GM23338 (cell line): ENCODE results near the gene AP4S1.
"Not testable (repeated sequence)": the region's sequence is repeated elsewhere in the genome, so short reads cannot be mapped to it uniquely, and the experiment has no call there.

Experiments
- CREB1 ChIP-seq: fragments of 250-450 bp; sonication (Bioruptor Pico); IDR thresholded peaks from 2 replicates; pipeline ENCODE4 v1.5.0; 2020; ENCODE audit warnings: low read depth, mild to moderate bottlenecking, moderate library complexity
- EZH2 ChIP-seq: fragments of 200-600 bp; sonication (generic); IDR thresholded peaks from one replicate; pipeline ENCODE4 v1.8.0; 2017; ENCODE audit warnings: antibody characterized with exemption, mild to moderate bottlenecking, low read depth; ENCODE audit not compliant: unreplicated experiment
- EZH2phosphoT487 ChIP-seq: fragments of 200-600 bp; sonication (generic); IDR thresholded peaks from one replicate; pipeline ENCODE4 v1.8.1; 2018; ENCODE audit warnings: antibody characterized with exemption; ENCODE audit not compliant: unreplicated experiment
- JUNB ChIP-seq: IDR thresholded peaks from one replicate; pipeline ENCODE4 v1.6.1; 2016; ENCODE audit warnings: antibody characterized with exemption; ENCODE audit not compliant: unreplicated experiment
- POLR2AphosphoS5 ChIP-seq: IDR thresholded peaks from 2 replicates; pipeline ENCODE4 v1.6.1; 2016; ENCODE audit warnings: antibody characterized with exemption, low read depth
- ZNF331 ChIP-seq: fragments of 250-450 bp; sonication (Bioruptor Pico); IDR thresholded peaks from 2 replicates; pipeline ENCODE4 v1.5.0; 2020; ENCODE audit warnings: low read depth, mild to moderate bottlenecking, moderate library complexity
- TF ChIP-seq, protein P1 (sequence below), 2 experiments: fragments of 200-600 bp in 1 of 2; sonication (generic) in 1 of 2; conservative IDR thresholded peaks; 2 replicates each; pipeline versions ENCODE4 v1.5.1 to v1.6.1; 2016 to 2017; ENCODE audit warnings: antibody characterized with exemption in 2 of 2, low read depth in 2 of 2, mild to moderate bottlenecking in 2 of 2, moderate library complexity in 1 of 2
- TF ChIP-seq, protein P2 (sequence below): IDR thresholded peaks from one replicate; pipeline ENCODE4 v1.6.1; 2018; ENCODE audit warnings: antibody characterized with exemption; ENCODE audit not compliant: unreplicated experiment
- TF ChIP-seq, protein P3 (sequence below): fragments of 250-450 bp; sonication (Bioruptor Pico); IDR thresholded peaks from 2 replicates; pipeline ENCODE4 v1.5.0; 2020; ENCODE audit warnings: mild to moderate bottlenecking, moderate library complexity
- TF ChIP-seq, protein P4 (sequence below): IDR thresholded peaks from 2 replicates; pipeline ENCODE4 v1.6.1; 2016; ENCODE audit warnings: antibody characterized with exemption

DNA sequence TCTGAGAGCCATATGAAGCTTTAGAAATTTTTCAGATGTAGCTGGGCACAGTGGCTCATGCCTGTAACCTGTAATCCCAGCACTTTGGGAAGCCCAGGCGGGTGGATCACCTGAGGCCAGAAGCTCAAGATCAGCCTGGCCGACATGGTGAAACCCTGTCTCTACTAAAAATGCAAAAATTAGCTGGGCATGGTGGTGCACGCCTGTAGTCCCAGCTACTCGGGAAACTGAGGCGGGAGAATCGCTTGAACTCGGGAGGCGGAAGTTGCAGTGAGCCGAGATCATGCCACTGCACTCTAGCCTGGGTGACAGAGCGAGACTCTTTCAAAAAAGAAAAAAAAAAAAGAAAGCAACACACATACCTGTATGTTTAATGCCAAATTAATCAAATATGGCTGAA is 17.4 kb downstream of the AP4S1 start:
- TF ChIP-seq, protein P1, sequence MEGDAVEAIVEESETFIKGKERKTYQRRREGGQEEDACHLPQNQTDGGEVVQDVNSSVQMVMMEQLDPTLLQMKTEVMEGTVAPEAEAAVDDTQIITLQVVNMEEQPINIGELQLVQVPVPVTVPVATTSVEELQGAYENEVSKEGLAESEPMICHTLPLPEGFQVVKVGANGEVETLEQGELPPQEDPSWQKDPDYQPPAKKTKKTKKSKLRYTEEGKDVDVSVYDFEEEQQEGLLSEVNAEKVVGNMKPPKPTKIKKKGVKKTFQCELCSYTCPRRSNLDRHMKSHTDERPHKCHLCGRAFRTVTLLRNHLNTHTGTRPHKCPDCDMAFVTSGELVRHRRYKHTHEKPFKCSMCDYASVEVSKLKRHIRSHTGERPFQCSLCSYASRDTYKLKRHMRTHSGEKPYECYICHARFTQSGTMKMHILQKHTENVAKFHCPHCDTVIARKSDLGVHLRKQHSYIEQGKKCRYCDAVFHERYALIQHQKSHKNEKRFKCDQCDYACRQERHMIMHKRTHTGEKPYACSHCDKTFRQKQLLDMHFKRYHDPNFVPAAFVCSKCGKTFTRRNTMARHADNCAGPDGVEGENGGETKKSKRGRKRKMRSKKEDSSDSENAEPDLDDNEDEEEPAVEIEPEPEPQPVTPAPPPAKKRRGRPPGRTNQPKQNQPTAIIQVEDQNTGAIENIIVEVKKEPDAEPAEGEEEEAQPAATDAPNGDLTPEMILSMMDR (conservative IDR thresholded peaks at IDR 0.05; ENCODE audit: low read depth in 2 of 2) = not testable (repeated sequence)
- not testable (repeated sequence) for TF ChIP-seq POLR2AphosphoS5; EZH2; CREB1 (CRISPR knock-in tag); EZH2phosphoT487; ZNF331 (CRISPR knock-in tag); JUNB
- TF ChIP-seq, protein P2, sequence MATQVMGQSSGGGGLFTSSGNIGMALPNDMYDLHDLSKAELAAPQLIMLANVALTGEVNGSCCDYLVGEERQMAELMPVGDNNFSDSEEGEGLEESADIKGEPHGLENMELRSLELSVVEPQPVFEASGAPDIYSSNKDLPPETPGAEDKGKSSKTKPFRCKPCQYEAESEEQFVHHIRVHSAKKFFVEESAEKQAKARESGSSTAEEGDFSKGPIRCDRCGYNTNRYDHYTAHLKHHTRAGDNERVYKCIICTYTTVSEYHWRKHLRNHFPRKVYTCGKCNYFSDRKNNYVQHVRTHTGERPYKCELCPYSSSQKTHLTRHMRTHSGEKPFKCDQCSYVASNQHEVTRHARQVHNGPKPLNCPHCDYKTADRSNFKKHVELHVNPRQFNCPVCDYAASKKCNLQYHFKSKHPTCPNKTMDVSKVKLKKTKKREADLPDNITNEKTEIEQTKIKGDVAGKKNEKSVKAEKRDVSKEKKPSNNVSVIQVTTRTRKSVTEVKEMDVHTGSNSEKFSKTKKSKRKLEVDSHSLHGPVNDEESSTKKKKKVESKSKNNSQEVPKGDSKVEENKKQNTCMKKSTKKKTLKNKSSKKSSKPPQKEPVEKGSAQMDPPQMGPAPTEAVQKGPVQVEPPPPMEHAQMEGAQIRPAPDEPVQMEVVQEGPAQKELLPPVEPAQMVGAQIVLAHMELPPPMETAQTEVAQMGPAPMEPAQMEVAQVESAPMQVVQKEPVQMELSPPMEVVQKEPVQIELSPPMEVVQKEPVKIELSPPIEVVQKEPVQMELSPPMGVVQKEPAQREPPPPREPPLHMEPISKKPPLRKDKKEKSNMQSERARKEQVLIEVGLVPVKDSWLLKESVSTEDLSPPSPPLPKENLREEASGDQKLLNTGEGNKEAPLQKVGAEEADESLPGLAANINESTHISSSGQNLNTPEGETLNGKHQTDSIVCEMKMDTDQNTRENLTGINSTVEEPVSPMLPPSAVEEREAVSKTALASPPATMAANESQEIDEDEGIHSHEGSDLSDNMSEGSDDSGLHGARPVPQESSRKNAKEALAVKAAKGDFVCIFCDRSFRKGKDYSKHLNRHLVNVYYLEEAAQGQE = not testable (repeated sequence)
- TF ChIP-seq, protein P3, sequence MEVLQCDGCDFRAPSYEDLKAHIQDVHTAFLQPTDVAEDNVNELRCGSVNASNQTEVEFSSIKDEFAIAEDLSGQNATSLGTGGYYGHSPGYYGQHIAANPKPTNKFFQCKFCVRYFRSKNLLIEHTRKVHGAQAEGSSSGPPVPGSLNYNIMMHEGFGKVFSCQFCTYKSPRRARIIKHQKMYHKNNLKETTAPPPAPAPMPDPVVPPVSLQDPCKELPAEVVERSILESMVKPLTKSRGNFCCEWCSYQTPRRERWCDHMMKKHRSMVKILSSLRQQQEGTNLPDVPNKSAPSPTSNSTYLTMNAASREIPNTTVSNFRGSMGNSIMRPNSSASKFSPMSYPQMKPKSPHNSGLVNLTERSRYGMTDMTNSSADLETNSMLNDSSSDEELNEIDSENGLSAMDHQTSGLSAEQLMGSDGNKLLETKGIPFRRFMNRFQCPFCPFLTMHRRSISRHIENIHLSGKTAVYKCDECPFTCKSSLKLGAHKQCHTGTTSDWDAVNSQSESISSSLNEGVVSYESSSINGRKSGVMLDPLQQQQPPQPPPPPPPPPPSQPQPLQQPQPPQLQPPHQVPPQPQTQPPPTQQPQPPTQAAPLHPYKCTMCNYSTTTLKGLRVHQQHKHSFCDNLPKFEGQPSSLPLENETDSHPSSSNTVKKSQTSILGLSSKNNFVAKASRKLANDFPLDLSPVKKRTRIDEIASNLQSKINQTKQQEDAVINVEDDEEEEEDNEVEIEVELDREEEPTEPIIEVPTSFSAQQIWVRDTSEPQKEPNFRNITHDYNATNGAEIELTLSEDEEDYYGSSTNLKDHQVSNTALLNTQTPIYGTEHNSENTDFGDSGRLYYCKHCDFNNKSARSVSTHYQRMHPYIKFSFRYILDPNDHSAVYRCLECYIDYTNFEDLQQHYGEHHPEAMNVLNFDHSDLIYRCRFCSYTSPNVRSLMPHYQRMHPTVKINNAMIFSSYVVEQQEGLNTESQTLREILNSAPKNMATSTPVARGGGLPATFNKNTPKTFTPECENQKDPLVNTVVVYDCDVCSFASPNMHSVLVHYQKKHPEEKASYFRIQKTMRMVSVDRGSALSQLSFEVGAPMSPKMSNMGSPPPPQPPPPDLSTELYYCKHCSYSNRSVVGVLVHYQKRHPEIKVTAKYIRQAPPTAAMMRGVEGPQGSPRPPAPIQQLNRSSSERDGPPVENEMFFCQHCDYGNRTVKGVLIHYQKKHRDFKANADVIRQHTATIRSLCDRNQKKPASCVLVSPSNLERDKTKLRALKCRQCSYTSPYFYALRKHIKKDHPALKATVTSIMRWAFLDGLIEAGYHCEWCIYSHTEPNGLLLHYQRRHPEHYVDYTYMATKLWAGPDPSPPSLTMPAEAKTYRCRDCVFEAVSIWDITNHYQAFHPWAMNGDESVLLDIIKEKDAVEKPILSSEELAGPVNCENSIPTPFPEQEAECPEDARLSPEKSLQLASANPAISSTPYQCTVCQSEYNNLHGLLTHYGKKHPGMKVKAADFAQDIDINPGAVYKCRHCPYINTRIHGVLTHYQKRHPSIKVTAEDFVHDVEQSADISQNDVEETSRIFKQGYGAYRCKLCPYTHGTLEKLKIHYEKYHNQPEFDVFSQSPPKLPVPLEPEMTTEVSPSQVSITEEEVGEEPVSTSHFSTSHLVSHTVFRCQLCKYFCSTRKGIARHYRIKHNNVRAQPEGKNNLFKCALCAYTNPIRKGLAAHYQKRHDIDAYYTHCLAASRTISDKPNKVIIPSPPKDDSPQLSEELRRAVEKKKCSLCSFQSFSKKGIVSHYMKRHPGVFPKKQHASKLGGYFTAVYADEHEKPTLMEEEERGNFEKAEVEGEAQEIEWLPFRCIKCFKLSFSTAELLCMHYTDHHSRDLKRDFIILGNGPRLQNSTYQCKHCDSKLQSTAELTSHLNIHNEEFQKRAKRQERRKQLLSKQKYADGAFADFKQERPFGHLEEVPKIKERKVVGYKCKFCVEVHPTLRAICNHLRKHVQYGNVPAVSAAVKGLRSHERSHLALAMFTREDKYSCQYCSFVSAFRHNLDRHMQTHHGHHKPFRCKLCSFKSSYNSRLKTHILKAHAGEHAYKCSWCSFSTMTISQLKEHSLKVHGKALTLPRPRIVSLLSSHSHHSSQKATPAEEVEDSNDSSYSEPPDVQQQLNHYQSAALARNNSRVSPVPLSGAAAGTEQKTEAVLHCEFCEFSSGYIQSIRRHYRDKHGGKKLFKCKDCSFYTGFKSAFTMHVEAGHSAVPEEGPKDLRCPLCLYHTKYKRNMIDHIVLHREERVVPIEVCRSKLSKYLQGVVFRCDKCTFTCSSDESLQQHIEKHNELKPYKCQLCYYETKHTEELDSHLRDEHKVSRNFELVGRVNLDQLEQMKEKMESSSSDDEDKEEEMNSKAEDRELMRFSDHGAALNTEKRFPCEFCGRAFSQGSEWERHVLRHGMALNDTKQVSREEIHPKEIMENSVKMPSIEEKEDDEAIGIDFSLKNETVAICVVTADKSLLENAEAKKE (CRISPR knock-in tag) = not testable (repeated sequence)
- TF ChIP-seq, protein P4, sequence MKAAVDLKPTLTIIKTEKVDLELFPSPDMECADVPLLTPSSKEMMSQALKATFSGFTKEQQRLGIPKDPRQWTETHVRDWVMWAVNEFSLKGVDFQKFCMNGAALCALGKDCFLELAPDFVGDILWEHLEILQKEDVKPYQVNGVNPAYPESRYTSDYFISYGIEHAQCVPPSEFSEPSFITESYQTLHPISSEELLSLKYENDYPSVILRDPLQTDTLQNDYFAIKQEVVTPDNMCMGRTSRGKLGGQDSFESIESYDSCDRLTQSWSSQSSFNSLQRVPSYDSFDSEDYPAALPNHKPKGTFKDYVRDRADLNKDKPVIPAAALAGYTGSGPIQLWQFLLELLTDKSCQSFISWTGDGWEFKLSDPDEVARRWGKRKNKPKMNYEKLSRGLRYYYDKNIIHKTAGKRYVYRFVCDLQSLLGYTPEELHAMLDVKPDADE = not testable (repeated sequence)
